ENCODE measurements around the gene MYH14. TPM values are rescaled to one million over a fixed set of nuclear protein-coding genes. Genes with fewer than 3 reads are reported as not detected.

MYH14 gene
- total RNA-seq, 4 donors from 2014 or later = 8.0 to 12.8 (median 10.3) TPM

GRCh38 chr19:50178320-50178719 is 25.1 kb upstream of the MYH14 start:
- ATAC-seq (ENCODE audit: low FRiP score) (no peak), DNase-seq (ENCODE audit: low spot score) (no peak)

DNA sequence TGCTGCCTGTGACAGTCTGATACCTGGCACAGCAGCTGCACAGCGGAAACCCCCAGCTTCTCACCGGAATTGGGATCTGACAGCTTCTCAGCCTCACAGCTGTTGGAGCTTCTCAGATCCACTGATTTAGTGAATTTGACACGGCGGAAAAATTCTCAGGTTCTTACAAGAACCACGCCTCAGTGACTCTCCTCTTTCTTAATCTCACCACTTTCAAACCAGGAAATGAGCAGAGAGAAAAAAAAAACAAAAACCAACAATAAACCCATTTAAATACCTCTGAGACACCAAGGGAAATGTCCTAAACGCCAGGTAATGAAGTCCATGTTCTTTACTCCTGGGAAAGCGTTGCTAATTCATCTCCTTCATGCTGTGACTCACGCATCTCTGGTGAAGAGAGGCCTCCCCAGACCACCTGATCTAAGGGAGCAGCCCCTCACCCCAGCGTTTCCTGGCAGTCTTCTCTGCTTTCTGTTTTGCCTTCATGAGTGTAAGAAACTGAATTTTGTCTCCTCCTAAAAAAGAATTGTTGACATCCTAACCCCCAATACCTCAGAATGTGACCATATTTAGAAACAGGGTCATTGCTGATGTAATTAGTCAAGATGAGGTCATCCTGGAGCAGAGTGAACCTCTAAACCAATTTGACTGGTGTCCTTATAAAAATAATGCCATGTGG is 24.4 kb upstream of the MYH14 start:
- TF ChIP-seq, protein P1, sequence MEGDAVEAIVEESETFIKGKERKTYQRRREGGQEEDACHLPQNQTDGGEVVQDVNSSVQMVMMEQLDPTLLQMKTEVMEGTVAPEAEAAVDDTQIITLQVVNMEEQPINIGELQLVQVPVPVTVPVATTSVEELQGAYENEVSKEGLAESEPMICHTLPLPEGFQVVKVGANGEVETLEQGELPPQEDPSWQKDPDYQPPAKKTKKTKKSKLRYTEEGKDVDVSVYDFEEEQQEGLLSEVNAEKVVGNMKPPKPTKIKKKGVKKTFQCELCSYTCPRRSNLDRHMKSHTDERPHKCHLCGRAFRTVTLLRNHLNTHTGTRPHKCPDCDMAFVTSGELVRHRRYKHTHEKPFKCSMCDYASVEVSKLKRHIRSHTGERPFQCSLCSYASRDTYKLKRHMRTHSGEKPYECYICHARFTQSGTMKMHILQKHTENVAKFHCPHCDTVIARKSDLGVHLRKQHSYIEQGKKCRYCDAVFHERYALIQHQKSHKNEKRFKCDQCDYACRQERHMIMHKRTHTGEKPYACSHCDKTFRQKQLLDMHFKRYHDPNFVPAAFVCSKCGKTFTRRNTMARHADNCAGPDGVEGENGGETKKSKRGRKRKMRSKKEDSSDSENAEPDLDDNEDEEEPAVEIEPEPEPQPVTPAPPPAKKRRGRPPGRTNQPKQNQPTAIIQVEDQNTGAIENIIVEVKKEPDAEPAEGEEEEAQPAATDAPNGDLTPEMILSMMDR (IDR thresholded peaks at IDR 0.05) = no peak
- ATAC-seq (ENCODE audit: low FRiP score) = no peak
- no peak for DNase-seq (ENCODE audit: low spot score)

More at GRCh38 chr19:50178320-50178719, 25.1 kb upstream of the MYH14 start:
- TF ChIP-seq, protein P1 (IDR thresholded peaks at IDR 0.05) = no peak

GRCh38 chr19:50181121-50181520 is 22.3 kb upstream of the MYH14 start:
- TF ChIP-seq, protein P1 (IDR thresholded peaks at IDR 0.05) = no peak
- DNase-seq (ENCODE audit: low spot score) = no peak
- no peak for ATAC-seq (ENCODE audit: low FRiP score)

GRCh38 chr19:50184196-50184595 is 19.2 kb upstream of the MYH14 start:
- no peak for DNase-seq (ENCODE audit: low spot score)
- ATAC-seq (ENCODE audit: low FRiP score) = no peak
- TF ChIP-seq, protein P1 (IDR thresholded peaks at IDR 0.05) = no peak

- TF ChIP-seq, protein P1 (IDR thresholded peaks at IDR 0.05) = no peak
- no peak for ATAC-seq (ENCODE audit: low FRiP score)
- no peak for DNase-seq (ENCODE audit: low spot score)
Observed at GRCh38 chr19:50187937-50188336, 15.5 kb upstream of the MYH14 start.

- TF ChIP-seq, protein P1 (IDR thresholded peaks at IDR 0.05) = no peak
- ATAC-seq (ENCODE audit: low FRiP score) = no peak
Observed at GRCh38 chr19:50189331-50189730, 14.1 kb upstream of the MYH14 start.

GRCh38 chr19:50190439-50190891 is 13.0 kb upstream of the MYH14 start:
- ATAC-seq (ENCODE audit: low FRiP score) (no peak), DNase-seq (ENCODE audit: low spot score) (no peak)
- TF ChIP-seq, protein P1 (IDR thresholded peaks at IDR 0.05) = no peak

More at GRCh38 chr19:50189331-50189730, 14.1 kb upstream of the MYH14 start:
- no peak for DNase-seq (ENCODE audit: low spot score)

Measured in omental fat pad (tissue), 4 donors.